GM12874 (cell line): ENCODE results near the gene CCDC9.

Experiments
- TF ChIP-seq, protein P1 (sequence below): IDR thresholded peaks from 2 replicates; pipeline ENCODE4 v1.5.1; 2011; ENCODE audit warnings: low read depth, mild to moderate bottlenecking, control low read depth, low read length, moderate library complexity; ENCODE audit not compliant: insufficient read depth

CCDC9 gene

GRCh38 chr19:47280183-47280797, 24.0 kb downstream of the CCDC9 start:
- TF ChIP-seq, protein P1, sequence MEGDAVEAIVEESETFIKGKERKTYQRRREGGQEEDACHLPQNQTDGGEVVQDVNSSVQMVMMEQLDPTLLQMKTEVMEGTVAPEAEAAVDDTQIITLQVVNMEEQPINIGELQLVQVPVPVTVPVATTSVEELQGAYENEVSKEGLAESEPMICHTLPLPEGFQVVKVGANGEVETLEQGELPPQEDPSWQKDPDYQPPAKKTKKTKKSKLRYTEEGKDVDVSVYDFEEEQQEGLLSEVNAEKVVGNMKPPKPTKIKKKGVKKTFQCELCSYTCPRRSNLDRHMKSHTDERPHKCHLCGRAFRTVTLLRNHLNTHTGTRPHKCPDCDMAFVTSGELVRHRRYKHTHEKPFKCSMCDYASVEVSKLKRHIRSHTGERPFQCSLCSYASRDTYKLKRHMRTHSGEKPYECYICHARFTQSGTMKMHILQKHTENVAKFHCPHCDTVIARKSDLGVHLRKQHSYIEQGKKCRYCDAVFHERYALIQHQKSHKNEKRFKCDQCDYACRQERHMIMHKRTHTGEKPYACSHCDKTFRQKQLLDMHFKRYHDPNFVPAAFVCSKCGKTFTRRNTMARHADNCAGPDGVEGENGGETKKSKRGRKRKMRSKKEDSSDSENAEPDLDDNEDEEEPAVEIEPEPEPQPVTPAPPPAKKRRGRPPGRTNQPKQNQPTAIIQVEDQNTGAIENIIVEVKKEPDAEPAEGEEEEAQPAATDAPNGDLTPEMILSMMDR, result peak; percentile 79

DNA sequence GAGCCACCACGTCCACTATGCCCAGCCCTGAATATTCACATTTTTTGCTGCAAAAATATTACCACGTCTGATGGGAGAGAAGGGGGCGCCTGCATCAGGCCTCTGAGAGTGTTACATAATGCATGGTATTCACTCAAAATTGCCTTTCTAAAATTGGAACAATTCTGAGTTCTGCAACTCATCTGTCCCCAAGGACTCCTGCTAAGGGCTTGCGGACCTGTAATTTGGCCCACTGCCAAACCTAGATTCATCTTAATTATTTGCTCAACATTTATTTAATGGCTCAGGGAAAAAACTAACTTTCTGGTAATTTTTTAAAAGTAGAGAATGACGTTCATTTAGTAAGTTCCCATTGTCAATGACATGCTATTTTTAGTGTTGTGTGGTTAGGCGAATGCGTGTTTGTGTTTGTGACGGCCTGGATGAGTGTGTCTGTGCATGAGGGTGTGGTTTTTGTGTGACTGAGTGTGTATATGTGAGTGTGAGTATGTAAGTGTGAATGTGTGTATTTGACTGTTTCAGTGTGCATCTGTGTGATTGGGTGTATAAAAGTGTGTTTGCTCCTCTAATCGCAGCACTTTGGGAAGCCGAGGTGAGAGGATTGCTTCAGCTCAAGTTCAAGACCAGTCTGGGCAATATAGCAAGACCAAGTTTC, 27.2 kb downstream of the CCDC9 start:
- TF ChIP-seq, protein P1, result no peak

- TF ChIP-seq, protein P1, result peak; percentile 77
Measured at GRCh38 chr19:47284324-47284899, 28.1 kb downstream of the CCDC9 start.

GRCh38 chr19:47296036-47296435, 39.7 kb downstream of the CCDC9 start:
- TF ChIP-seq, protein P1, result peak; percentile 69

DNA sequence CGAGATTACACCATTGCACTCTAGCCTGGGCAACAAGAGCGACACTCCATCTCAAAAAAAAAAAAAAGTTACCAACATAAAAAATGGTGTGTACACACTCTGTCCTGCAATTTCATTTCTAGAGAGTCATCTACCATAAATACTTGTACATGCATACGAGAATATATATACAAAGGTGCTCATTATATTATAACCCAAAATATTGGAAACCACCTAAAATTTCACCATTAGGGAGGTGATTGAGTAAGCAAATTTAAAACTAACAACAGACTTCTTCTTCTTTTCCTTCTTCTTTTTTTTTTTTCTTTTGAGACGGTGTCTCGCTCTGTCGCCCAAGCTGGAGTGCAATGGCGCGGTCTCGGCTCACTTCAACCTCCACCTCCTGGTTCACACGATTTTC, 45.9 kb downstream of the CCDC9 start:
- TF ChIP-seq, protein P1, result no peak

GRCh38 chr19:47303966-47304365, 47.6 kb downstream of the CCDC9 start:
- TF ChIP-seq, protein P1, result no peak

- TF ChIP-seq, protein P1, result peak; percentile 95
Measured at GRCh38 chr19:47305309-47305751, 49.0 kb downstream of the CCDC9 start.
